RCC 7860 (cell line): Measurements from ENCODE around the gene UBAP2L.

Experiments used
- DNase-seq: peaks from one replicate; pipeline ENCODE4 v3.0.0-alpha.2; 2015; ENCODE audit warnings: low spot score
- FAIRE-seq: peaks from 2 replicates; lab custom pipeline; 2012; peaks lifted over from hg19 to GRCh38; lab: Jason Lieb, UNC

The UBAP2L gene

GRCh38 chr1:154220071-154220969 lies at the start of gene UBAP2L:
Gene UBAP2L, plus strand, starts transcription at chr1:154220955. Its CDS starts 4,169 bp downstream, at chr1:154225124.
- FAIRE-seq (peak; percentile 84), DNase-seq (peak; percentile 98)

- FAIRE-seq (no peak), DNase-seq (no peak)
Observed at GRCh38 chr1:154171223-154171583, 49.6 kb upstream of the UBAP2L start.

GRCh38 chr1:154171880-154172279 lies 48.9 kb upstream of the UBAP2L start:
- FAIRE-seq, result no peak
- DNase-seq, result no peak

GRCh38 chr1:154174654-154175053 lies 46.1 kb upstream of the UBAP2L start:
- DNase-seq (no peak), FAIRE-seq (no peak)

GRCh38 chr1:154176337-154176736 lies 44.4 kb upstream of the UBAP2L start:
- DNase-seq (peak; percentile 47), FAIRE-seq (peak; percentile 17)

- FAIRE-seq, result no peak
- DNase-seq, result no peak
Observed at GRCh38 chr1:154178013-154178412, 42.7 kb upstream of the UBAP2L start.

- DNase-seq, result no peak
- FAIRE-seq, result no peak
Observed at GRCh38 chr1:154178911-154179811, 41.6 kb upstream of the UBAP2L start.

- FAIRE-seq, result no peak
- no peak for DNase-seq
Observed at GRCh38 chr1:154179946-154180687, 40.6 kb upstream of the UBAP2L start.

GRCh38 chr1:154181944-154182343 lies 38.8 kb upstream of the UBAP2L start:
- FAIRE-seq (no peak), DNase-seq (no peak)

GRCh38 chr1:154182344-154183045 lies 38.3 kb upstream of the UBAP2L start:
- DNase-seq, result peak; percentile 29
- no peak for FAIRE-seq

GRCh38 chr1:154183046-154183915 lies 37.5 kb upstream of the UBAP2L start:
- peak; percentile 86 for FAIRE-seq
- peak; percentile 96 for DNase-seq

- FAIRE-seq, result no peak
- DNase-seq, result peak; percentile 28
Observed at GRCh38 chr1:154186177-154186576, 34.6 kb upstream of the UBAP2L start.

GRCh38 chr1:154186852-154187501 lies 33.8 kb upstream of the UBAP2L start:
- no peak for FAIRE-seq
- DNase-seq, result no peak

- no peak for DNase-seq
- FAIRE-seq, result no peak
Observed at GRCh38 chr1:154190550-154190949, 30.2 kb upstream of the UBAP2L start.

- no peak for DNase-seq
- no peak for FAIRE-seq
Observed at GRCh38 chr1:154191990-154192461, 28.7 kb upstream of the UBAP2L start, which contains the start of gene TPM3. Gene TPM3, minus strand, starts transcription at chr1:154192100. Its CDS starts 82 bp downstream, at chr1:154192018.

- DNase-seq, result no peak
- FAIRE-seq, result no peak
Observed at GRCh38 chr1:154192476-154192875, 28.3 kb upstream of the UBAP2L start.

GRCh38 chr1:154193821-154194220 lies 26.9 kb upstream of the UBAP2L start:
- no peak for FAIRE-seq

GRCh38 chr1:154198756-154199562 lies 21.8 kb upstream of the UBAP2L start:
- DNase-seq (no peak), FAIRE-seq (no peak)

More at GRCh38 chr1:154193821-154194220, 26.9 kb upstream of the UBAP2L start:
- DNase-seq, result peak; percentile 19
